H1 (cell line): ENCODE results near the gene CRISPLD2. TPM values are rescaled to one million over a fixed set of nuclear protein-coding genes. Genes with fewer than 3 reads are reported as not detected.

Source experiments
- CHD7 ChIP-seq: fragments of 300-600 bp; sonication (generic); IDR thresholded peaks from 2 replicates; pipeline ENCODE4 v1.7.1; 2012; ENCODE audit warnings: low read length, moderate library complexity, mild to moderate bottlenecking, inconsistent platforms; ENCODE audit not compliant: insufficient replicate concordance
- RAD21 ChIP-seq, 2 experiments: IDR thresholded peaks in 1 of 2; conservative IDR thresholded peaks in 1 of 2; 2 replicates each; pipeline ENCODE4 v1.6.1; 2011; ENCODE audit warnings: low read depth in 2 of 2, low read length in 2 of 2, improper control_type of control experiment in 1 of 2, inconsistent platforms in 1 of 2, mild to moderate bottlenecking in 1 of 2, moderate library complexity in 1 of 2
- TAF1 ChIP-seq: IDR thresholded peaks from 2 replicates; pipeline ENCODE4 v1.6.1; 2011; ENCODE audit warnings: mild to moderate bottlenecking, low read depth, low read length
- polyA plus RNA-seq, 7 experiments: library from polyadenylated mRNA; depleted of rRNA in 3 of 7; stranded (reverse) in 5 of 7; unstranded in 2 of 7; fragments of >200 nt in 5 of 7; fragments of 200-250 nt in 2 of 7; gene quantifications; 1 replicate in 5 of 7; 2 replicates in 1 of 7; 4 replicates in 1 of 7; pipeline versions ENCODE4 v1.2.1 to v1.2.3, GENCODE V29; 2011 to 2013; ENCODE audit warnings: missing spikeins in 2 of 7, mixed read lengths in 2 of 7
- total RNA-seq: library from RNA; stranded (reverse); fragmentation: NEBNext Ultra II Directional; extraction: Animal tissue kit (Norgen Biotek cat#: 25700); gene quantifications from 2 replicates; pipeline ENCODE4 v1.2.1, GENCODE V29; 2021

CRISPLD2 gene
- total and polyA plus RNA-seq, 2 of the 8 experiments (the other 6 are each of a cell fraction or from before 2014, with no cell fraction given), result 2.7 to 5.1 TPM

GRCh38 chr16:84876873-84877606, 57.3 kb downstream of the CRISPLD2 start (continued):
- no peak for TF ChIP-seq CHD7
- TF ChIP-seq TAF1, result no peak
- 0 out of 4 replicates have a peak, but pooled peaks of 1 of the 2 experiments have one; percentile 0 for TF ChIP-seq RAD21 (IDR thresholded peaks at IDR 0.05 in 1 of 2, conservative IDR thresholded peaks at IDR 0.05 in 1 of 2; ENCODE audit: low read depth in 2 of 2, low read length in 2 of 2)
